Astrocyte (in vitro differentiated cells and primary cell): ENCODE measurements around the gene SCTR. TPM values are rescaled to one million over a fixed set of nuclear protein-coding genes. Genes with fewer than 3 reads are reported as not detected.

Experiments
- DNase-seq: peaks from one replicate; pipeline ENCODE4 v3.0.0-alpha.2; 2010; ENCODE audit warnings: low read depth
- FAIRE-seq: peaks from 2 replicates; lab custom pipeline; 2011; peaks lifted over from hg19 to GRCh38; lab: Jason Lieb, UNC
- H2AFZ ChIP-seq: 2 replicates; pipeline ENCODE4 v1.6.0; 2012; ENCODE audit warnings: low read depth, low read length, inconsistent platforms
- H3K27ac ChIP-seq: 2 replicates; pipeline ENCODE4 v1.5.1; 2011; ENCODE audit warnings: low read depth, low read length, inconsistent platforms
- H3K27me3 ChIP-seq: 2 replicates; pipeline ENCODE4 v1.6.0; 2011; ENCODE audit warnings: low read length, inconsistent platforms; ENCODE audit not compliant: insufficient read depth
- H3K36me3 ChIP-seq: 2 replicates; pipeline ENCODE4 v1.5.1; 2011; ENCODE audit warnings: low read length, inconsistent platforms; ENCODE audit not compliant: insufficient read depth
- H3K4me1 ChIP-seq: 2 replicates; pipeline ENCODE4 v1.5.1; 2011; ENCODE audit warnings: low read length, inconsistent platforms; ENCODE audit not compliant: insufficient read depth
- H3K4me2 ChIP-seq: 2 replicates; pipeline ENCODE4 v1.6.0; 2012; ENCODE audit warnings: low read length, inconsistent platforms
- H3K4me3 ChIP-seq: 2 replicates; pipeline ENCODE4 v1.5.1; 2011; ENCODE audit warnings: low read depth, mild to moderate bottlenecking, low read length, inconsistent platforms; ENCODE audit not compliant: insufficient read depth
- H3K79me2 ChIP-seq: 2 replicates; pipeline ENCODE4 v1.6.0; 2012; ENCODE audit warnings: mild to moderate bottlenecking, low read length, inconsistent platforms; ENCODE audit not compliant: insufficient read depth
- H3K9ac ChIP-seq: 2 replicates; pipeline ENCODE4 v1.6.0; 2012; ENCODE audit warnings: mild to moderate bottlenecking, low read length, inconsistent platforms
- H3K9me3 ChIP-seq: 2 replicates; pipeline ENCODE4 v1.5.1; 2012; ENCODE audit warnings: low read depth, mild to moderate bottlenecking, low read length, inconsistent platforms; ENCODE audit not compliant: insufficient read depth
- H4K20me1 ChIP-seq: 2 replicates; pipeline ENCODE4 v1.6.0; 2012; ENCODE audit warnings: low read length, inconsistent platforms; ENCODE audit not compliant: insufficient read depth
- H3K27ac Mint-ChIP-seq: one replicate; pipeline ENCODE4 v1.8.0; 2021; ENCODE audit warnings: mild to moderate bottlenecking, mixed read lengths; ENCODE audit not compliant: unreplicated experiment
- H3K27me3 Mint-ChIP-seq: one replicate; pipeline ENCODE4 v1.8.0; 2021; ENCODE audit warnings: low read depth, mixed read lengths; ENCODE audit not compliant: unreplicated experiment
- H3K36me3 Mint-ChIP-seq: one replicate; pipeline ENCODE4 v1.8.0; 2021; ENCODE audit warnings: low read depth, mixed read lengths; ENCODE audit not compliant: unreplicated experiment
- H3K4me1 Mint-ChIP-seq: one replicate; pipeline ENCODE4 v1.8.0; 2021; ENCODE audit warnings: low read depth, mixed read lengths; ENCODE audit not compliant: unreplicated experiment
- H3K4me3 Mint-ChIP-seq: one replicate; pipeline ENCODE4 v1.8.0; 2021; ENCODE audit warnings: mild to moderate bottlenecking, moderate library complexity, mixed read lengths; ENCODE audit not compliant: unreplicated experiment
- H3K9me3 Mint-ChIP-seq: one replicate; pipeline ENCODE4 v1.8.0; 2021; ENCODE audit warnings: mild to moderate bottlenecking, mixed read lengths; ENCODE audit not compliant: unreplicated experiment
- EZH2 ChIP-seq: IDR thresholded peaks from 2 replicates; pipeline ENCODE4 v1.6.1; 2012; ENCODE audit warnings: mild to moderate bottlenecking, low read length, inconsistent platforms; ENCODE audit not compliant: insufficient read depth
- total RNA-seq: library from RNA; stranded (reverse); gene quantifications from 2 replicates; pipeline ENCODE4 v1.2.1, GENCODE V29; 2021
- TF ChIP-seq, protein P1 (sequence below): IDR thresholded peaks from 2 replicates; pipeline ENCODE4 v1.5.1; 2011; ENCODE audit warnings: low read depth, mild to moderate bottlenecking, inconsistent platforms, low read length, moderate library complexity; ENCODE audit not compliant: insufficient read depth

SCTR gene
- total RNA-seq, 1 donor from 2014 or later, result not detected

GRCh38 chr2:119415630-119416029 lies 108.7 kb downstream of the SCTR start:
- H3K27me3 ChIP-seq, result no peaks in the 10 kb centered on the region
- no peak for TF ChIP-seq EZH2
- TF ChIP-seq, protein P1, sequence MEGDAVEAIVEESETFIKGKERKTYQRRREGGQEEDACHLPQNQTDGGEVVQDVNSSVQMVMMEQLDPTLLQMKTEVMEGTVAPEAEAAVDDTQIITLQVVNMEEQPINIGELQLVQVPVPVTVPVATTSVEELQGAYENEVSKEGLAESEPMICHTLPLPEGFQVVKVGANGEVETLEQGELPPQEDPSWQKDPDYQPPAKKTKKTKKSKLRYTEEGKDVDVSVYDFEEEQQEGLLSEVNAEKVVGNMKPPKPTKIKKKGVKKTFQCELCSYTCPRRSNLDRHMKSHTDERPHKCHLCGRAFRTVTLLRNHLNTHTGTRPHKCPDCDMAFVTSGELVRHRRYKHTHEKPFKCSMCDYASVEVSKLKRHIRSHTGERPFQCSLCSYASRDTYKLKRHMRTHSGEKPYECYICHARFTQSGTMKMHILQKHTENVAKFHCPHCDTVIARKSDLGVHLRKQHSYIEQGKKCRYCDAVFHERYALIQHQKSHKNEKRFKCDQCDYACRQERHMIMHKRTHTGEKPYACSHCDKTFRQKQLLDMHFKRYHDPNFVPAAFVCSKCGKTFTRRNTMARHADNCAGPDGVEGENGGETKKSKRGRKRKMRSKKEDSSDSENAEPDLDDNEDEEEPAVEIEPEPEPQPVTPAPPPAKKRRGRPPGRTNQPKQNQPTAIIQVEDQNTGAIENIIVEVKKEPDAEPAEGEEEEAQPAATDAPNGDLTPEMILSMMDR, result no peak
- no peak overlapping the region for H3K4me3 ChIP-seq
- DNase-seq (no peak), FAIRE-seq (no peak)
- H4K20me1 ChIP-seq, result no peaks in the 10 kb centered on the region
- H3K79me2 ChIP-seq, result no peaks in the 10 kb centered on the region
- no peak overlapping the region for H3K27ac ChIP-seq
- H3K4me1 ChIP-seq, result no peaks in the 10 kb centered on the region
- no peak overlapping the region for H2AFZ ChIP-seq
- H3K4me3 Mint-ChIP-seq, result no peak overlapping the region
- no peaks in the 10 kb centered on the region for H3K9me3 ChIP-seq
- H3K36me3 ChIP-seq, result no peaks in the 10 kb centered on the region
- H3K9ac ChIP-seq, result no peak overlapping the region
- H3K4me2 ChIP-seq, result no peak overlapping the region
- H3K9me3 Mint-ChIP-seq, result peaks cover 3% of the 10 kb centered on the region
- H3K27me3 Mint-ChIP-seq, result no peaks in the 10 kb centered on the region
- peaks cover 6% of the 10 kb centered on the region for H3K4me1 Mint-ChIP-seq
- H3K36me3 Mint-ChIP-seq, result no peaks in the 10 kb centered on the region
- no peak overlapping the region for H3K27ac Mint-ChIP-seq

DNA sequence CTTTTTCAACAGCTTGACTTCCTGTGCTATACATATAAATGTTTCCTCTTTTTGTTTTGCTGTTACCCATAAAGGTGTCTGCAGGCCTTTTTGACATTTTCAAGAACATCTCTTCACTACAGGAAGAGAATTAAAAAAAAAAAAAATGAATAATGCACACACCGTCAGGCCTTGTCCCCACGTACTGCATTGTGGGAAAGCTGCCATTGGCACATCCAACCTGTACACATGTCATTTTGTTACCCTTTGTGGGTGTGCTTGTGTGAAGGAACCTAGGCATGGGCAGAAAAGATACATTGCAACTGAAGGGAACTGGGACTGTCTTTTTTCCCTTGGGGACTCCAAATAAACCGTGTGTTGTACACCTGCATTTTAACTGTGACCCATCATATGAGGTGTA lies 109.4 kb downstream of the SCTR start:
- H3K36me3 ChIP-seq, result no peaks in the 10 kb centered on the region

GRCh38 chr2:119409506-119409905 lies 114.8 kb downstream of the SCTR start:
- no peaks in the 10 kb centered on the region for H3K36me3 ChIP-seq
- Mint-ChIP-seq H3K27ac (no peak overlapping the region), H3K4me1 (no peaks in the 10 kb centered on the region), H3K27me3 (peaks cover 10% of the 10 kb centered on the region), H3K9me3 (peaks cover 2% of the 10 kb centered on the region), H3K36me3 (no peaks in the 10 kb centered on the region), H3K4me3 (no peak overlapping the region)
- H3K79me2 ChIP-seq, result no peaks in the 10 kb centered on the region
- DNase-seq (no peak), FAIRE-seq (no peak)
- H3K4me1 ChIP-seq, result no peaks in the 10 kb centered on the region
- H2AFZ ChIP-seq, result no peak overlapping the region
- no peak overlapping the region for H3K4me3 ChIP-seq
- H3K27me3 ChIP-seq, result peaks cover 5% of the 10 kb centered on the region
- no peak overlapping the region for H3K9ac ChIP-seq
- H3K9me3 ChIP-seq, result no peaks in the 10 kb centered on the region
- no peak overlapping the region for H3K27ac ChIP-seq
- no peak overlapping the region for H3K4me2 ChIP-seq
- TF ChIP-seq, protein P1, result no peak
- TF ChIP-seq EZH2, result no peak
- H4K20me1 ChIP-seq, result no peaks in the 10 kb centered on the region

More for the DNA sequence above, 109.4 kb downstream of the SCTR start:
- peaks cover 3% of the 10 kb centered on the region for H3K9me3 Mint-ChIP-seq
- no peaks in the 10 kb centered on the region for H3K36me3 Mint-ChIP-seq
- no peaks in the 10 kb centered on the region for H3K79me2 ChIP-seq
- no peaks in the 10 kb centered on the region for H3K9me3 ChIP-seq
- H3K4me1 ChIP-seq, result no peaks in the 10 kb centered on the region
- H2AFZ ChIP-seq, result no peak overlapping the region
- no peak overlapping the region for H3K27ac ChIP-seq
- no peak overlapping the region for H3K27ac Mint-ChIP-seq
- peaks cover 2% of the 10 kb centered on the region for H3K27me3 Mint-ChIP-seq
- FAIRE-seq, result peak; percentile 20
- DNase-seq, result no peak
- H3K4me2 ChIP-seq, result no peak overlapping the region
- no peak overlapping the region for H3K4me3 Mint-ChIP-seq
- no peak for TF ChIP-seq EZH2
- TF ChIP-seq, protein P1, result no peak
- H3K27me3 ChIP-seq, result peaks cover under 1% of the 10 kb centered on the region
- H3K4me3 ChIP-seq, result no peak overlapping the region
- H3K4me1 Mint-ChIP-seq, result peaks cover 6% of the 10 kb centered on the region
- no peak overlapping the region for H3K9ac ChIP-seq
- H4K20me1 ChIP-seq, result no peaks in the 10 kb centered on the region
